Hematopoietic multipotent progenitor cell treated with erythropoietin and hydrocortisone succinate and interleukin-3 and kit ligand, for 17 days (in vitro differentiated cells): ENCODE results near the gene ROCK2.
"Not testable (repeated sequence)": the region's sequence is repeated elsewhere in the genome, so short reads cannot be mapped to it uniquely, and the experiment has no call there.

Experiments used
- DNase-seq: peaks from one replicate; pipeline ENCODE4 v3.0.0-alpha.2; 2015; ENCODE audit warnings: low spot score

The ROCK2 gene

DNA sequence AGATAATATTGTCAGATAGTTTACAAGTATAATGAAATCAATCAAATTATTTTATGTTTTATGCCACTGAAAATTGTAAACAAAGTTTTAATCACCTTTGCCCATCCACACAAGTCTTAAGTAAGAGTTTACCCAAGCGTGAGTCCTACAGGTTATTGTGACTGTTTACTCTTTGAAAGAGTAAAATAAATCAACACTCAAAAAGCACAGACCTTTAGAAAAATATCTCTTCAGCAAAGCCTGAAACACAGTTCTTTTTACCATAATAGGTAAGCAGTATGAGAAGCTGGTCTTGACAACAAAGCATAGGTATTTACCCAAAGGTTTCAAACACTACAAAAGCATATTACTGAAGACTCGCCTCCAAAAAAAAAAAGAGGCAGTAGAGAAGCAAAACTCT lies 3.7 kb downstream of the ROCK2 start:
- DNase-seq = no peak

DNA sequence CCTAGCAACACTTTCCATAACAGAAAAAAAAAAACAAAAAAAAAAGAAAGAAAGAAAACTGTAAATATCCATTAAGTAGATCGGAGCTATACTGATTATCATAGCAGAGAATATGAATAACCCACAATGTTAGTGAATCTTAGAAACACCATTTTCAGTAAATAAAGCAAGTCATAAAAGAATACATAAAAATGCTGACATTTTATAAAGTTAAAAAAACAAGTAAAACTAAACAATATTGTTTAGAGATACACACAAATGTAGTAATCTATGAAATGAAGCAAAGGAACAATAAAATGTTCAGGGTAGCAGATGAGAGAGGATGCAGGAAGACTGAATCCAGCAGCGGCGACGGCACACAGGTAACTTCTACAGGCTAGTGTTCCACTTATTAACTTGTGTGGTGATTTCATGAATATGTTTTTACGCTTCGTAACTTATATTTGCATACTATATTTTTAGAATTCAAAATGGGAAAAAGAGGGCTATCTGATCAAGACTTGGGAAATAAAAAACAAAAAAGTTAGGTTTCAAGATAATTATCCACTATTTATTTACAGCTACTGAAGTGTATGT lies 4.8 kb downstream of the ROCK2 start:
- no peak for DNase-seq

DNA sequence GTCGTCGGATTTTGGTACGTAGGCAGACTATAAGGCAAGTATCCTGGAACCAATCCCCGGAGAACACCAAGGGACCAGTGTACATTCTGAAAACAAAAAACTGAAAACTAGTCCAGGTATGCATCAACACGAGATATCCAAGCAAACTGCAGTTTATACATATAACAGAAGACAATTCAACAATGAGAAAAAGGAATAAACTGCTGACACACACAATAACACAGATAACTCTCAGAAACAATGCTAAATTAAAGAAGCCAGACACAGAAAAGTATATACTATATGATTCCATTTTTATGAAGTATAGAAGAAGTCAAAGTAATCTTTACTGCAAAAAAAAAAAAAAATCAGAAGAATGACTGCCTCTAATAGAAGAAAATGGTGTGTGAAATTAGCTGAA lies 5.9 kb downstream of the ROCK2 start:
- DNase-seq = no peak

DNA sequence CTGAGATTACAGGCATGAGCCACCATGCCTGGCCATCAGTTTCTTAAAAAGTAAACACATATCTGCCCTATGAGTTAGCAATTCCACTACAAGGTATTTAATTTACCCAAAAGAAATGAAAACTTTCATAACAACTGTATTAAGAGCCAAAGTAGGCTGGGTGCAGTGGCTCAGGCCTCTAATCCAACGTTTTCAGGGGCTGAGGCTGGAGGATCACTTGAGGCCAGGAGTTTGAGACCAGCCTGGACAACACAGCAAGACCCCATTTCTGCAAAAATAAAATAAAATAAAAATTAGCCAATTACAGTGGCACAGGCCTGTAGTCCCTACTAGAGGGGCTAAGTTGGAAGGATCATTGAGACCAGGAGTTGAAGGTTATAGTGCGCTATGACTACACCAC lies 6.5 kb downstream of the ROCK2 start:
- no peak for DNase-seq

DNA sequence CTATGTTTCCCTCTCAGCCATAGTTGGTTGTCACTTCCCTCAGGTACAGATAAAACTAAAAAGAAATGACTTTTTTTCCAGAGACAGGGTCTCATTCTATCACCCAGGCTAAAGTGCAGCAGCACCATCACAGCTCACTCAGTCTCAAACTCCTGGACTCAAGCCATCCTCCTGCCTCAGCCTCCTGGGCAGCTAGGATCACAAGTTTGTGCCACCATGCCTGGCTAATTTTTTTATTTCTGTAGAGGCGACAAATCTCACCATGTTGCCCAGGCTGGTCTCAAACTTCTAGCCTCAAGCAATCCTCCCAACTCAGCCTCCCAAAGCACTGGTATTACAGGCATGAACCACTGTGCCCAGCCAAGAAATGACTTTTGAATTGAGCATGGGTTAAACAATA lies 8.2 kb downstream of the ROCK2 start:
- DNase-seq = no peak

DNA sequence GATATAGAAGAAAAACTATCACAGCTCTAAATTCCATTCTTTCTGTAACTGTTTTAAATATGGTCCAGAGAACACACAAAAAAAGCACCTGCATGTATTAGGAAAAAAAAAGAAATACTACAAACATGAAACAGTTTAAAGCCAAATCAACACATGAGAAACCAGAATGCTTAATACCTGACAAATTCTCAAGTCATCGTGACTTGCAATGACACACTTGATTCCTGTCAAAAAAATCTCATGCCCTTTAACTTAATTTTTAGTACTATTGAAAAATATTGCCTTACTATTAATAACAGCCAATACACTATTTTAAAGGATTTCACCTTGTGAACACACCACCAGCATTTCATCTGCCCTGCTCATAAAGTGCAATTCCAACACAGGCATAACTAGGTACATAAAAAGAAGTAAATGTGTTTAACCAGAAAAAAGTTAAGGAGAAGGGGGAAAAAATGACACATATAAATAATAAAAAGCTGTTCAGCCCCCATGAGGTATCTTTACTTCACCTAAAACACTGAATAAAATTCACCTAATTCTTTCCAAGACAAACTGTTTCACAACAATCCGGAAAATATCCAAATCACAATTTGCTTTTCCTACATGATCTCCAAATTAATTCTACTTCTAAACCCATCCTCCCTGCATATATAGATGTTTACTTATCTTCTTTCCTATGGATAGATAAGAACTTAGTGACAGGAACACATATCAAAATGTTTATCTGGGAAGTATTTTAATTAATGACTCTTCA lies 10.8 kb downstream of the ROCK2 start:
- peak; percentile 75 for DNase-seq

DNA sequence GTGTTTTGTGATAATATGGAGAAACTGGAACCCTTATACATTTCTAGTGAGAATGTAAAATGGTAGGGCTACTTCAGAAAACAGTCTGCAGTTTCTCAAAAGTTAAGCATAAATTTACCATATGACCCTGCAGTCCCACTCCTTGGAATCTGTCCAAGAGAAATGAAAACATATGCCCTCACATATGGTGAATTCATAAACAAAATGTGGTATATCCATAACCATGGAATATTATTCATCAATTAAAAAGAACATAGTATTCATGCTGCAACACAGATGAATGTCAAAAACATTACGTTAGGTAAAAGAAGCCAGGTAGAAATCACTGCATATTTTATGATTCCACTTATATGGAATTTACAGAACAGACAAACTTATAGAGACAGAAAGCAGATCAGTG lies 11.8 kb downstream of the ROCK2 start:
- DNase-seq = peak; percentile 23

DNA sequence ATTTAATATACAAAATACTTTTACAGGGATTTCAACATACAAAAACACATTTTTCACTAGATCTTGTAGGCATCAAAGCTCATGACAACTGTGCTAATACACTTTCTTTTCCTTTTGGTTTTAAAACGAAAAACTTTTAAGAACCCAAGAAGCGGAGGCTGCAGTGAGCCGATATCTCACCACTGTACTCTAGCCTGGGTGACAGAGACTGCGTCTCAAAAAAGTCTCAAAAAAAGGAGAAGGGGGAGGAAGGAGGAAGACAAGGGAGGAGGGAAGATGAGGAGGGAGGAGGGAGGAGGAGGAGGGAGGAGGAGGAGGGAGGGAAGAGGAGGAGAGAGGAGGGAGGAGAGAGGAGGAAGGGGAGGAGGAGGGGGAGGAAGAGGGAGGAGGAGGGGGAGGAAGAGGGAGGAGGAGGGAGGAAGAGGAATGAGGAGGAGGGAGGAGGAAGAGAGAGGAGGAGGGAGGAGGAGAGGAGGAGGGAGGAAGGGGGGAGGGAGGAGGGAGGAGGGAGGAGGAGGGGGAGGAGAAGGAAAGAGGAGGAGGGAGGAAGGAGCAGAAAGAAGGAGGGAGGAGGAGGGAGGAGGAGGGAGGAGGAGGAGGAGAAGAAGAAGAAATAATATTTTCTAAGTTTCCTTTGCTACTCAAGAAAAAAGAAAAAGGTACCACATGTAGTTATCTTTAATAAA lies 13.8 kb downstream of the ROCK2 start:
- peak; percentile 63 for DNase-seq

DNA sequence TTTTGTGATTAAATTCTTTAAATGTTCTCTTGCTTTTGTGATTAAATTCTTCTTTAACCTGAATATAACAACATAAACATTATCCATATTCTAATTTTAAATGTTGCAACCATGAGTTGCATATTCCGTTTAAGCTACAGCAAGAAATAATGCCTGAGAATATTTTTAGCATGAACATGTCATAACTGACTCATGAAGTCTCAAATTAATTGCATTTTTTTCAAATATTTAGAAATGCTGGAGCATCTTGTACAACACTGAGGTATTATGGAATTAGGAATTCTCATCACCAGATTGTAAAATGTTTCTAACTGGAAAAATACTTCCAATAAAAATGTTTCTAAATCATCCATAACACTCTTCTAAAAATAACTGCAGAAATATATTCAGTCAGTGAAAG lies 14.7 kb downstream of the ROCK2 start:
- DNase-seq = no peak

DNA sequence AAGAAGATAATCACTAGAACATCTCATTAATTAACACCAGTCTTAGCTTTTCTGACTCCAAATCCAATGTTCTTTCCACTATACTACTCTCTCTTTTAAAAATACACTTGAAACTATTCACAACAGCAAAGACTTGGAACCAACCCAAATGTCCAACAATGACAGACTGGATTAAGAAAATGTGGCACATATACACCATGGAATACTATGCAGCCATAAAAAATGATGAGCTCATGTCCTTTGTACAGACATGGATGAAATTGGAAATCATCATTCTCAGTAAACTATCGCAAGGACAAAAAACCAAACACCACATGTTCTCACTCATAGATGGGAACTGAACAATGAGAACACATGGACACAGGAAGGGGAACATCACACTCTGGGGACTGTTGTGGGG lies 15.9 kb downstream of the ROCK2 start:
- DNase-seq = not testable (repeated sequence)

DNA sequence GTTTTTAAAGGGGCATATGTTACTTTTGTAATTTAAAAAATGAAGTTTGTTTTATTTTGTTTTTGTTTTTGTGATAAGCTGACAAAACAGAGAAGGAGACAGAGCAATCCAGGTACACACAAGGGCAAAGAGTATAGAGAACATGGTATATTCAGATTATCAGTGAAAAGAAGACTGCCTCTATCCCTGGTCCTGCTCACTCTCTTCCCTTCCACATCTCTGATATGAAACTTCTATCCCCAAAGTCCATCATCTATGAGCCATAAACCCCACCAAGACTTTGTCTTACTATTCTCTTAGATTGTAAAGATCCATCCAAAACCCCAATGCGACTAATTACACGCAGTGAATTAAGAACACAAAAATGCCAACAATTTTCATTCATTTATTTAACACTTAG lies 16.6 kb downstream of the ROCK2 start:
- no peak for DNase-seq

DNA sequence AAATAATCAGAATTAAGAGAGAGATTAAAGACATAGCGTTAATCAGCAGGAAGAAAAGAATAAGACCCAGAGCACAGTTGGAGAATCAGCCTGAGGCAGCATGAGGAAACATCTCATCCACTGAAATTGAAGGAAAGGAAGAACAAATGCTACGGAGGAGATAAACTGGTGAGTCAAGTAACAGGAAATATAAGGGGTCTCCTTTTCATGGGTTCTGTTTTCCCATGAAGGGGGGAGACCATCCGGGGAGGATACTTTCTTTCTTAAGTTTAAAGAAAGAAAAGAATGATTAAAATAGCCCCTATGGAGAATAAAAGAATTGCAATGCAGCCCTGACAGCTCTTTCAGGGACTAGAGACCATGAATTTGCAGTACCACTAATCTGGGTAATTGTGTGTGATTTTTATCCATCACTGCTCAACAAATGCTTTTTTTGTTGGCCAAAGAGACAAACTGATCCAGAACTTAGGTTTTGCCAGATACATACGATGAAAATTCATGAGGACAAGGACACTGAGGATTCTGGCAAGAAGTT lies 17.7 kb downstream of the ROCK2 start:
- no peak for DNase-seq

DNA sequence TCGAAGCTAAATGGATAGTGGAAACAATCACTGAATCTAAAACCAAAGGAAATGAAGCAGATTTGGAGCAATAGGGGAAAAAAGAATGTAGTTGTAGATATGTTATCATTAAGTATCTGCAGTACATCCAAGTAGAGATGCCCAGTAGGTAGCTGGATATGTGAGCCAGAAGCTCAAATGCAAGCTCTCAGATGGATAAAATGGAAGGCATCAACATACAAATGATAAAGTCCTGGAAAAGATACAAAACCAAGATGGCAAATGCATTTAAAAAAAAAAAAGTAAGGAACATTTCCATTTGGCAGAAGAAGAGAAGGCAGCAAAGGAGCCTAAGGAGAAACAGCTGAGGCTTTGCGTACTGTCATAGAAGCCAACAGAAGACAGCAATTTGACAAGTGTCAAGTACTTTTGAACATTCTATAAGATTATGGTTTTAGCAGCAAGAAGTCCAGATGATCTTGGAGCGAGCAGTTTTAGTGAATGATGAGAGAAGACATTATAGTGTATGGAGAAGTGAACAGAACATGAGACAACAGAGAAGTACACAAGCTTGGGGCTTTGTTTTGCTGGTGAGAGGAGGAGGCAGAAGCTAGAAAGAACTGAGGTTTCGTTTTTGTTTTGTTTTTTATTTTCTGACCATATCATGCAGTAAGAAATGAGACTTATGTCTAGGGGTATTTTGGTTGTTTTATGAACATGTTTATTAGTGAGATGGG lies 18.3 kb downstream of the ROCK2 start:
- DNase-seq = no peak

DNA sequence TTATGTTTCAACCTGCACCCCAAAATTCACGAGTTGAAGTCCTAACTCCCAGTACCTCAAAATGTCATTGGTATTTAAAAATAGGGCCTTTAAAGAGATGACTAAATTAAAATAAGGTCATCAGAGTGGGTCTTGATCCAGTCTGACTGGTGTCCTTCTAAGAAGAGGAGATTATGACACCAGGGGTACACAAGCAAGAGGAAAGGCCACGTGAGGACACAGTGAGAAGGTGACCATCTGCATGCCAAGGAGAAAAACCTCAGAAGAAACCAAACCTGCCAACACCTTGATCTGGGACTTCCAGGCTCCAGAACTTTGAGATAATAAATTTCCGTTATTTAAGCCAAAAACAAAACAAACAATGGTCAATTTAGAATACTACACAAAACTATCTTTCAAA lies 22.6 kb downstream of the ROCK2 start:
- DNase-seq = no peak

DNA sequence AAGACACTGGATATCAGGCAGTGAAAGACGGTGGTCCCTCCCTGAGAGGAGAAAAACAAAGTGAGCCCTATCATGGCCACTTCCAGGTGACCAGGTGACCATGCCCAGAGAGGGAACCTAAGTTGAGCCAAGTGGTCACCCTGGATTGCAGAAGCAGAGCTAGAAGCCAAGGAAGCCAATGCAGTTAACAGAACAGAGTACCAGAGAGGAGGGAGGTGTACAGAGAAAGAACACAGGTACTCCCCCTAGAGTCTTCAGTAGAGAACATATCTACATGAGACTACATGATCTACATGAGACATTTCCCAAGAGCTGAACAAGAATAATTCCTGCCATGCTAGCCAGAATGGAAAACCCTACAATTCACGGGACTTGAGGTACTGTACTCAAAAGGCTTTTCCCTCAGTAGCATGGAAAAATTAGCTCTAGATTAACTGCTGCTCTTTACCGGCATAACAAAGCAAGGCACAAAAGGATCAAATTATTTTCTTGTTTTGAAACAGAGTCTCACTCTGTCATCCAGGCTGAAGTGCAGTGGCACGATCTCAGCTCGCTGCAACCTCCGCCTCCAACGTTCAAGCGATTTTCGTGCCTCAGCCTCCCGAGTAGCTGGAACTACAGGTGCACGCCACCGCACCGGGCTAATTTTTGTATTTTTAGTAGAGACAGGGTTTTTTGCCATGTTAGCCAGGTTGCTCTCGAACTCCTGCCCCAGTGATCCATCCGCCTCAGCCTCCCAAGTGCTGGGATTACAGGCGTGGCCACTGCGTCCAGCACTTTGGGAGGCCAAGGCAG lies 23.5 kb downstream of the ROCK2 start:
- no peak for DNase-seq

DNA sequence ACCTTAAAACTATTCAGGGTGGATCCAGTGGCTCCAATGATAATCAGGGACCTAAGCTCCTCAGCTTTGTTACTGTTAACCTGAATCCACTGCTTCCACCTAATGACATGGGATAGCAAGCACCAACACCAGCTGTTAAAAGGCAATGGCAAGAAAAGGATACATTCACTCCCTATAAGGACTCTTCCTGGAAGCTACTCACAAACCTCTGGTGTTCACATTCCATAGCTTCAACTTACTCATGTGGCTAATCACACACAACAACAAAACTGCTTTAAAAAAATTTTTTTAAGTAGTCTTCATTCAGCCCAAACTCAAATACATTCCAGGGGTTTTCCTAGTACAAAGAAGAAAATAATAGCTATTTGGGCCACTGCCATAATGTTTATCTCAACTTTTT lies 24.5 kb downstream of the ROCK2 start:
- no peak for DNase-seq

DNA sequence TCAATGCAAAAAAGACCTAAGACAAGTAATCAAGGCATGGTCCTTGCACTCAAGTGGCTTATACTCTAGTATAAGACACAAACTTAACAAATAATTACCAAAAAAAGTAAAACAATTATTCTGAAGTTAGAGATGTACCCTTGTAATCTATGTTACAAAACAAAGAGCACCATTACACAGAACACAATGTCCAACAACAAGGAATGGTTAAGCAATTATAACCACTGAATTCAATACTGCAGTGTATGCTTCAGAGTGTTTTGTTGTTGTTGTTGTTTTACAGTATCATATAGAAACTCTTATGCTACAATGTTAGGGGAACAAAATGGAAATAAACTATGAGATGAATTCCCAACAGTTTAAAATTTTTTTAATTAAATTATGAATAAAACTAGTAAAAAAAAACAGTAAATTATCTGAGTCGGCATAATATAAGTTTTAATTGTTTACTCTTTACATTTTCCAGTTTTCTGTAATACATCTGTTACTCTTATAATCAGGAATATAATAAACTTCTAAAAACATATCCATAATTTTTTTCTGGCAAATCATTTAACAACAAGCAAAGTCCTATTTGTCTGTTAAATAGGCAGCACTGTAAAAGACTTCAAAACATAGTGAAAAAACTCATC lies 29.2 kb downstream of the ROCK2 start:
- DNase-seq = no peak

DNA sequence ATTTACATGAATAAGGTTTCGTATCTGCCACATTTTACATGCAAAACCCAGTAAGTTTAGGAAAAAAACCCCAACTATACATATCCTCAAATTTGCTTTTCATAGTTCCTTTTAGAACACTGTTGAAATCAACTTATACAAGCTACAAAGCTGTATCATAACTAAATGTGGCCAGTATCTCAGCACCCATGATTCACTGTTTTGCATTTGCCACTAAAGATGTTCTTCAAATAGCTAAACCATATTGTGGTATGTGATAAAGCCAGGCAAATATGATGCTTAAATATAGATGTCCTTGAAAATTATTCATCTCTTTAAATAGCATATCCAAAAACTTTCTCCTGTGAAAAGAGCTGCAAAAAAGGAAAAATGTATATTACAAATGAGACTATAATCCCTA lies 29.9 kb downstream of the ROCK2 start:
- DNase-seq = no peak

DNA sequence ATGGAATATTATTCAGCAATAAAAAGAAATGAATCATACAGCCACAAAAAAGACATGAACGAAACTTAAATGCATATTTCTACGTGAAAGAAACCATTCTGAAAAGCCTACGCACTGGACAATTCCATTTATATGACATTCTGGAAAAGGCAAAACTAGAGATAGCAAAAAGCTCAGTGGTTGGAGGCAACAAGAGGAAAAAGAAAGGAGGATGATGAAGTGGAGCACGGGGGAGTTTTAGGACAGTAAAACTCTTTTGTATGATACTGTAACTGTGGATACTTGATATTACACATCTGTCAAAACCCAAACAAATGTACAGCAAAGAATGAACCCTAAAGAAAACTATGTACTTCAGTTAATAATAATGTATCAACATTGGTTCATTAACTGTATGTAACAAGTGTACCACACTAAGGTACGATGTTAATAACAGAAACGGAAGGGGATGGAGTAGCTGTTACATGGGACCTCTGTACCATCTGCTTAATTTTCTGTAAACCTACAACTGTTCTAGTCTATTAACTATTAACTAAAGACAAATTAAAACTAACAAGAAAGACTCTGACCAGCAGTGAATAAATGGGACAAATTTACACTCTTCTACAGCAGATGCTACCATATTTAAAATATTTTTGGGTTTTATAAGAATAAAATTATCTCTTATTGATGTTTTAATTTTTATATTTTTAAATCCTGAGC lies 31.5 kb downstream of the ROCK2 start:
- DNase-seq = no peak

DNA sequence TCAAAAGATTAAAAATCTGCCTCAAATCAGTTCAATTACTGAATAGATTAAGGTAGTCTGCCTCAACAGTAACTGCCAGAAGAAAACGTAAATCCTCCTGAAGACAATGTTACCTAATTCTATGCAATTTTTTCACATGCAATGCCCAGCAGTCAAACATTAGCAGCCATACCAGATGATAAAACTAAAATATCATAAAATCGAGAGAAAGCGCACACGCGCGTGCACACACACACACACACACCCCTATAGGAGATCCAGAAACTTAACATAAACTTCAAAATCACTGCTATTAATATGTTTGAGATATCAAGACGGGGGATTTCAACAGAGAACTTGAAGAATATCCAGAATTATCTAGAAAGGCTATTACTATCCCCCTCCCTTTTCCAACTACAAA lies 32.9 kb downstream of the ROCK2 start:
- DNase-seq = no peak

DNA sequence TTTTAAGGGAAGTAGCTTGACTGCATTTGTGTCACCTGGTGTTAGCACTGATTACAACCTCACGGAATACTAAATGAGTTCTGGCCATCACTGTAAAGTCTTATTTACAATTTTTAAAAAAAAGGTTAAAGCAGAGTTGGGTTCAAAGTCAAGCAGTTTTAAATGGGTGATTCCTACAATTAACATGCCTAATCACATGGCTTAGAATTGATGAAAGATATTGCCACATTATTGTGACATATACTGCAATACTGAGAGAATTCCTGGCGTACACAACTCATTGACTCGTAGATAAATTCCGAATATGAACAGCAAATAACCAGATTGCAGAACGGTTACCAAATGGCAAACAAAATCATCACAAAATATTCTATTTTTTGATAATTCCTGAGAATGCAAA lies 34.2 kb downstream of the ROCK2 start:
- DNase-seq = no peak
